T-helper 1 cell treated with Interleukin-12 subunit alpha and Interleukin-12 subunit beta and Interleukin-4 antibody, amounts not matched to agents 30 ng/mL and 1 ng/mL, for 36 hours (primary cell): Measurements from ENCODE around the gene FAR1. TPM values are rescaled to one million over a fixed set of nuclear protein-coding genes. Genes with fewer than 3 reads are reported as not detected.
"Not testable (repeated sequence)": the region's sequence is repeated elsewhere in the genome, so short reads cannot be mapped to it uniquely, and the experiment has no call there.

Experiments used
- intact Hi-C: fragments of 100-400 bp; cut with micrococcal nuclease; formaldehyde crosslinking; loops from one replicate; pipeline ENCODE4 v1.15.1; 2024
- total RNA-seq: library from RNA; stranded (reverse); gene quantifications from 2 replicates; pipeline ENCODE4 v1.2.3, GENCODE V29; 2022

The FAR1 gene
- total RNA-seq, 1 donor from 2014 or later = 64.8 TPM

GRCh38 chr11:13701506-13701905 is 33.0 kb downstream of the FAR1 start:
- intact Hi-C loops = no loop called here

GRCh38 chr11:13702071-13702470 is 33.6 kb downstream of the FAR1 start:
- intact Hi-C loops = no loop called here

DNA sequence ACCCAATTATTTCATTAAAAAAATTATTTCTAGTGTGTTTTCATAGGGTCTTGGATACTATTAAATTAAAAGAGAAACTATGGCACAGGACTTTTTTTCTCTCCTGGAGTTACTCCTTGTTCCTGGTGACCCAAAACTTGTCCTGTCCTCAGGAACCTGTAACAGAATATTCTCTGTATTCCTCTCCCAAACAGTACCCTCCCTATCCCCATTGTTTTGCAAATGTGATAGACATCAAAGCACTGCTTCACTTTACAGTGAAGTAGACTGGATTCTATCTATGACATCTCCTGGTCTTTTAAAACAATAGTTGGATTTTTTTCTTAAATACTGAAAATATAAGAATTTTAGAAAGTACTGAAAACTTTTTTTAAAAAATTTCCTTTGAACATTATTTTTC is 37.2 kb downstream of the FAR1 start:
- intact Hi-C loops = no loop called here

DNA sequence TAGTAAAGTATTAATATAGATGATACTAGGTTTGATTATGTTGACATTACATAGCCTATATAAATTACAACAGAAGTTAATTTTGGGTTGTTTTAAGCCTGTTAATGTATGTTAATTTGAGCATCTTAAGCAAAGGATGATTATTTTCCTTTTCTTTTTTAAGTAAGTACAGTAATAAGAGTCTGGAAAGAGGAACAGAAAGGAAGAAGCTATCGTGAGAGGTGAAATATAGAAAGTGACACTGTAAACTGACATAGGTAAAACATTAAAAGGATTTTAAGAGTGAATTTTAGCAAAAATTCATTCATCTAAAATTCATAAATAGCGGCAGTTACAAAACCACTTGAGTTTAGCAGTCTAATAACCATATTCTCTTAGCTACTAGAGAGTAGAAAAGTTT is 45.5 kb downstream of the FAR1 start:
- intact Hi-C loops = no loop called here

DNA sequence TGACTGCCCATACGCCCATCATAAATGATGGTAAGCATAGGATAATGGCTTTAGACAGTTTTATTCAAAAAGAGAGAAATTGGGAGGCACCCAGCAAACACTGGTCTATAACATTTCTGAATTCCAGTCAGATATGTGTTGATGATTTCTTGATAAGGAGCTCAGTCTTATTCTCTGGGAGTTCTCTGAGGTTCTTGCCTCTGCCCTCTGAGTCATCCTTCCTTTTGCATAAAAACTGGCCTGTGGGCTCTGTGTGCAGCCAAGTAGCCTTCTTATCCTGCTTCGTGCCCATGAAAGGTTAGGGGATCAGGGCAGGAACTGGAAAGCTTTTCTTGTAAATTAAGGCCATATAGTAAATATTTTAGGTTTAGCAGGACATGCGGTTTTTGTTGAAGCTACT is 48.9 kb downstream of the FAR1 start:
- intact Hi-C loops = no loop called here

DNA sequence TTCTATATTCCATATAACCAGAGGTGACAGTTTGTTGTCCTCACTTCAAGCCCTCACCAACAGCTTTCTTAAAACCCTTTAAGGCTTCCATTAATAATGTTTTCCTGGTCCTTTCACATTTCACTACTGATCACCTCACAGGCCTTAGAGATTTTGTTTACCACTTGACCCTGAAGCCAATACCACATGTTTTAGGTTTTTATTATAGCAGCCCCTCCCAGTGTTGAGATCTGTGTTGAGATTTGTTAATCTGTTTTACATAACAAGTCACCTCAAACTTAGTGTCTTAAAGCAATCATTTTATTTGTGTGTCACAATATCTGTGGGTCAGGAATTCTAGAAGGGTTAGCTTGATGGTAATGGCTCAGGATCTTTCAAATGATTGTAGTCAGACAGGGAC is 49.9 kb downstream of the FAR1 start:
- intact Hi-C loops = no loop called here

DNA sequence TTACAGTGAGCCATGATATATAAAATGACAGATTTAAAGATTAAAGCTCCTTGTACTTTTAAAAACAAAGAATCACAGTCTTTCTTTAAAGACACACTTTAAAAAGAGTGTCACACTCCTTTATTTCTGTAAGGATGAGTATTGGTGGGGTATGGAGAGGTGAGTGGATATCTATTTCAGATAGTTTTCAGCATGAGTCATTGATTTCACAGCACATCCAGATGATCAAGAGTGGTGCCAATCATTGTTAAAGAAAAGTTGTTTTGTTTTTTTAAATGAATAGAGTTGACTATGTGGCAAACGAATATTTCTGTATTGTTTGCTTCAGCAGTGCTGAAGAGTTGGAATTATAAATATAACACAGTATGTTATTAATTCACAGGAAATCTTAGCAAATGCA is 52.5 kb downstream of the FAR1 start:
- intact Hi-C loops = no loop called here

- intact Hi-C loops = no loop called here
Measured at GRCh38 chr11:13721760-13722159, 53.3 kb downstream of the FAR1 start.

GRCh38 chr11:13726456-13726855 is 58.0 kb downstream of the FAR1 start:
- intact Hi-C loops = no loop called here

DNA sequence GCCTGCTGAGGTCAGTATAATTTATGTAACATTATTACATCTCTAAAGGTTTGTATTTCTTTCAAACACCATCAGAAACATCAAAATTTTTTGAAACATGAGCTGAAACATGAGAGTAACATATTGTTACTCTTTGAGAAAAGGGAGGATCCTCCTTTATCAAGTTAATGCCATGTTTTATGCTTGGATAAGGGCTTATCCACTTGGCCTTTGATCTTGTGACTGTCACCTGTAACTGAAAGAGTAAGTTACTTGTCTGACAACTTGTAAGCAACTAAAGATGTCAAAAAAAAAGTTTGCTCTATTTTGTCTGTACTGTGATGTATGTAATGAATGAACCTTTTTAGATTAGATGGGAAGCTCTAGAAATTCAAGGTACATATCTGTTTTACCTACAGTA is 59.6 kb downstream of the FAR1 start:
- intact Hi-C loops = no loop called here

GRCh38 chr11:13734530-13734929 is 66.1 kb downstream of the FAR1 start:
- intact Hi-C loops = no loop called here

DNA sequence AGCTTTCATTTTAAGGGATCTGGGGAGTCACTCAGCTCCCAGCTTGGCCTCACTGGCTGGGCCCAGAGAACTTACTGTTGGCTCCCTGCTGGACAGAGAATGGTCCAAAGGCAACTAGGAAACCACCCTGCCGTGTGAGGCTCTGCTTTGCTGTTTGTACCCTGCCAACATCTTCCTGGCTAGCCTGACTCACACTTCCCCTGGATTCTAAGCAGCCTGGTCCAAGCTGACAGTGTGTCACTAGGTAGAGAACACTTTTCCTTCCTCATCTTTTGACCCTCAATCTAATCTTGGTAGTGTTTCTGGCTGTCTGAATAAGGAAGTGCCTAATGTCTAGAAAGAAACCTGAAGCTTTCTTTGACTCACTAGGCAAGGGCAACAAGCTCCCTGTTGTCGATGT is 76.7 kb downstream of the FAR1 start:
- intact Hi-C loops = no loop called here

DNA sequence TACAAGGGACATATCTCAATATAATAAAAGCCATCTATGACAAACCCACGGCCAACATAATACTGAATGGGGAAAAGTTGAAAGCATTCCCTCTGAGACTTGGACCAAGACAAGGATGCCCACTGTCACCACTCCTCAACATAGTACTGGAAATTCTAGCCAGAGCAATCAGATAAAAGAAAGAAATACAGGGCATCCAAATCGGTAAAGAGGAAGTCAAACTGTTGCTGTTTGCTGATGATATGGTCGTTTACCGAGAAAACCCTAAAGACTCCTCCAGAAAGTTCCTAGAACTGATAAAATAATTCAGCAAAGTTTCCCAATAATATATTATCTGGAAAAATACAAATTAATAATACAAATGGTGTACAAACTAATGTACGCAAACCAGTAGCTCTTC is 84.8 kb downstream of the FAR1 start:
- intact Hi-C loops = not testable (repeated sequence)

- intact Hi-C loops = no loop called here
Measured at GRCh38 chr11:13759050-13759449, 90.6 kb downstream of the FAR1 start.

DNA sequence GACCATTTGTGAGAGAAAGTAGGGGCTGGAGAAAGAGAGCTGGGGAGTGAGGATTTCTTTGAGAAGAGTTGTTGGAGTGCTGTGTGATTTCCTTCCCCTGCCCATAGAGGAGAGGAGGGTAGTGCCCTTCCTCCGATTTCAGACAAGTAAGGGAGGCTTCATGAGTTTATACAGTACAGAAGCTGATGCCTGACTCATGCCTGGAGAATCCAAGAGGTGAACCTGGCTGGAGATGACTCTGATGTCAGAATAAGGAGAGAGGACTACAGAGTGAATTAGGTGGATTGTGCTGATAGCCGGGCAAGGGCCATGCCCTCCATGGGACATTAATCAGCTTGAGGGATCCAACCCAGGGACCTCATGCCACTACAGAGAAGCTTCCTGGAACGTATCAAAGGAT is 91.6 kb downstream of the FAR1 start:
- intact Hi-C loops = no loop called here

DNA sequence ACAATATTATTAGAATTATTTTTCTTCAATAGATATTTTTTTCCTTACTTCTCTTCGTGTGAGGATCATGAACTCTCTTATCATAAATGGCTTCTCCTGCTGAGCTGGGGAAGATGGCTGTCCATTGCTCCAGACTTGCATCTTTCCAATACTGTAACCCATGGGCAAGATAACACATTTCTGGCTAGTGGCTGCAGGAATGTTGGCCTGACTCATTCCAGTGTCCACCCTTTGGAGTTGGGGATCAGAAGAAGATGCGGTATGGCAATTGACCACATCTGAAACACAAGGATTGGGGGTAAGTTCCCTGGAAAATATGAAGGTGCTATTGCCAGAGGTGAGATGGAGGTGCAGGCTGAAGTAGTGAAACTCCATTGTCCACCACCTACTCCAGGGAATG is 92.8 kb downstream of the FAR1 start:
- intact Hi-C loops = no loop called here

GRCh38 chr11:13761716-13762115 is 93.2 kb downstream of the FAR1 start:
- intact Hi-C loops = no loop called here

GRCh38 chr11:13762718-13763117 is 94.2 kb downstream of the FAR1 start:
- intact Hi-C loops = no loop called here

GRCh38 chr11:13763341-13763740 is 94.9 kb downstream of the FAR1 start:
- intact Hi-C loops = no loop called here

- intact Hi-C loops = no loop called here
Measured at GRCh38 chr11:13765886-13766285, 97.4 kb downstream of the FAR1 start.

DNA sequence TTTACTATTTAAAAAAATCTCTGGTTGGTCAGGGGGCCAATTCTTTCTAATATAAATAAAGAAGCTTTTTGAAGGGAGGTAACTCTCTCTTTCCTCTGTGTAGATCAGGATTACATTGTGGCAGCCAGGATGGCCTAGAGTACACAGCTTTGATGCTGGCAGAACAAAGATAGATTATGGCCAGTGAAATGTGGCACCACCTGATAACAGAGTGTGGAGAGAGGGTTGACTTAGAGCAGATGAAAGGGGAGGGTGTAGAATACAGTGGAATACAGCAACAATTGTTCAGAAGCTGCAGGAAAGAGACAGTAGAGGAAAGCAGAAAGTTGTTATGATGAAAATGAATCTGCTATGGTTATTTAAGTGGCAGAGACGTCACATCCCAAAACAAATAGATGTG is 99.0 kb downstream of the FAR1 start:
- intact Hi-C loops = no loop called here

- intact Hi-C loops = no loop called here
Measured at GRCh38 chr11:13769188-13769587, 100.7 kb downstream of the FAR1 start.

GRCh38 chr11:13771151-13771550 is 102.7 kb downstream of the FAR1 start:
- intact Hi-C loops = loop anchor here (5.0 to 10.0 kb wide), 3 partner anchors 94 to 1304 kb away; partner anchors contain the start of gene CALCB
